Measurements from ENCODE around the gene CNTN1. TPM values are rescaled to one million over a fixed set of nuclear protein-coding genes. Genes with fewer than 3 reads are reported as not detected.

Gene CNTN1
- polyA plus RNA-seq, 1 donor from 2014 or later, result 101 TPM

GRCh38 chr12:40792792-40793386 lies 100.7 kb downstream of the CNTN1 start:
- Histone ChIP-seq H3K4me3 (ENCODE audit: low read length) (no peak overlapping the region), H3K4me2 (ENCODE audit: low read length) (no peak overlapping the region), H2AFZ (ENCODE audit: low read depth, low read length) (no peak overlapping the region), H3K9ac (ENCODE audit: low read length) (no peak overlapping the region), H4K20me1 (ENCODE audit: insufficient read depth) (no peaks in the 10 kb centered on the region), H3K9me2 (ENCODE audit: insufficient read depth, low read length) (no peaks in the 10 kb centered on the region), H3K9me3 (ENCODE audit: low read length) (no peaks in the 10 kb centered on the region), H3K36me3 (ENCODE audit: insufficient read depth, low read length) (no peaks in the 10 kb centered on the region), H3F3A (ENCODE audit: insufficient read depth, low read length, poor library complexity, severe bottlenecking) (no peaks in the 10 kb centered on the region), H3K27ac (ENCODE audit: low read length) (no peak overlapping the region), H3K27me3 (ENCODE audit: insufficient read depth, low read depth, low read length) (no peaks in the 10 kb centered on the region), H3K79me2 (replicated peaks; ENCODE audit: insufficient read depth, low read length) (no peaks in the 10 kb centered on the region)
- TF ChIP-seq TAF1 (IDR thresholded peaks at IDR 0.05; ENCODE audit: low read depth) (no peak), EP300 (conservative IDR thresholded peaks at IDR 0.05; ENCODE audit: poor library complexity, severe bottlenecking) (no peak), SMC3 (conservative IDR thresholded peaks at IDR 0.05; ENCODE audit: poor library complexity) (no peak), RAD21 (conservative IDR thresholded peaks at IDR 0.05) (no peak), MXI1 (conservative IDR thresholded peaks at IDR 0.05; ENCODE audit: poor library complexity, severe bottlenecking) (no peak), POLR2AphosphoS5 (IDR thresholded peaks at IDR 0.05) (no peak), EZH2 (IDR thresholded peaks at IDR 0.05; ENCODE audit: borderline replicate concordance, insufficient read depth, low read length, poor library complexity, severe bottlenecking) (no peak), CTCF (IDR thresholded peaks at IDR 0.05; ENCODE audit: poor library complexity, severe bottlenecking) (no peak)
- TF ChIP-seq, protein P1, sequence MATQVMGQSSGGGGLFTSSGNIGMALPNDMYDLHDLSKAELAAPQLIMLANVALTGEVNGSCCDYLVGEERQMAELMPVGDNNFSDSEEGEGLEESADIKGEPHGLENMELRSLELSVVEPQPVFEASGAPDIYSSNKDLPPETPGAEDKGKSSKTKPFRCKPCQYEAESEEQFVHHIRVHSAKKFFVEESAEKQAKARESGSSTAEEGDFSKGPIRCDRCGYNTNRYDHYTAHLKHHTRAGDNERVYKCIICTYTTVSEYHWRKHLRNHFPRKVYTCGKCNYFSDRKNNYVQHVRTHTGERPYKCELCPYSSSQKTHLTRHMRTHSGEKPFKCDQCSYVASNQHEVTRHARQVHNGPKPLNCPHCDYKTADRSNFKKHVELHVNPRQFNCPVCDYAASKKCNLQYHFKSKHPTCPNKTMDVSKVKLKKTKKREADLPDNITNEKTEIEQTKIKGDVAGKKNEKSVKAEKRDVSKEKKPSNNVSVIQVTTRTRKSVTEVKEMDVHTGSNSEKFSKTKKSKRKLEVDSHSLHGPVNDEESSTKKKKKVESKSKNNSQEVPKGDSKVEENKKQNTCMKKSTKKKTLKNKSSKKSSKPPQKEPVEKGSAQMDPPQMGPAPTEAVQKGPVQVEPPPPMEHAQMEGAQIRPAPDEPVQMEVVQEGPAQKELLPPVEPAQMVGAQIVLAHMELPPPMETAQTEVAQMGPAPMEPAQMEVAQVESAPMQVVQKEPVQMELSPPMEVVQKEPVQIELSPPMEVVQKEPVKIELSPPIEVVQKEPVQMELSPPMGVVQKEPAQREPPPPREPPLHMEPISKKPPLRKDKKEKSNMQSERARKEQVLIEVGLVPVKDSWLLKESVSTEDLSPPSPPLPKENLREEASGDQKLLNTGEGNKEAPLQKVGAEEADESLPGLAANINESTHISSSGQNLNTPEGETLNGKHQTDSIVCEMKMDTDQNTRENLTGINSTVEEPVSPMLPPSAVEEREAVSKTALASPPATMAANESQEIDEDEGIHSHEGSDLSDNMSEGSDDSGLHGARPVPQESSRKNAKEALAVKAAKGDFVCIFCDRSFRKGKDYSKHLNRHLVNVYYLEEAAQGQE (IDR thresholded peaks at IDR 0.05; ENCODE audit: borderline replicate concordance), result no peak

DNA sequence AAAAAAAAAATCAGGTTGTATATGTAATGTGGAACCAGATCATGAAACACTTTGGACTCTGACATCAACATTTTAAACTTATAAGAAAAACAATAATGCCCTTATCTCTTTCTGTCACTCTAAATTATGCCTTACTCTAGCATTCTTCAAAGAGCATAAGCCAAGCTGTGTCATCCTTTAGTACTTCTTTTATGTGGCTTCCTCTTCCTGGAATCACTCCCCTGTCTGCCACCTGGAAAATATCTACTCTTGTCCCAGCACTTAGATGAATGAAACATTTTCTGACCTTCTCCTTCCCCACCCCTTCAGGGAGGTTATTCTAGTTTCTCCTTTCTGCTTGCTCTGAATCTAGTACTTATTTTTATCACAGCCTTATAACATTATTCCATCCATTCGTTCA lies 101.2 kb downstream of the CNTN1 start:
- Histone ChIP-seq H3K9ac (ENCODE audit: low read length) (no peak overlapping the region), H3K9me3 (ENCODE audit: low read length) (no peaks in the 10 kb centered on the region), H3K4me3 (ENCODE audit: low read length) (no peak overlapping the region), H3K9me2 (ENCODE audit: insufficient read depth, low read length) (no peaks in the 10 kb centered on the region), H3F3A (ENCODE audit: insufficient read depth, low read length, poor library complexity, severe bottlenecking) (no peaks in the 10 kb centered on the region), H3K36me3 (ENCODE audit: insufficient read depth, low read length) (no peaks in the 10 kb centered on the region), H3K79me2 (replicated peaks; ENCODE audit: insufficient read depth, low read length) (no peaks in the 10 kb centered on the region), H3K4me2 (ENCODE audit: low read length) (no peak overlapping the region), H4K20me1 (ENCODE audit: insufficient read depth) (no peaks in the 10 kb centered on the region), H2AFZ (ENCODE audit: low read depth, low read length) (no peak overlapping the region), H3K27me3 (ENCODE audit: insufficient read depth, low read depth, low read length) (no peaks in the 10 kb centered on the region), H3K27ac (ENCODE audit: low read length) (no peak overlapping the region)
- TF ChIP-seq, protein P1 (IDR thresholded peaks at IDR 0.05; ENCODE audit: borderline replicate concordance), result no peak
- no peak for TF ChIP-seq RAD21 (conservative IDR thresholded peaks at IDR 0.05)
- TF ChIP-seq TAF1 (IDR thresholded peaks at IDR 0.05; ENCODE audit: low read depth), result no peak
- no peak for TF ChIP-seq EZH2 (IDR thresholded peaks at IDR 0.05; ENCODE audit: borderline replicate concordance, insufficient read depth, low read length, poor library complexity, severe bottlenecking)
- TF ChIP-seq CTCF (IDR thresholded peaks at IDR 0.05; ENCODE audit: poor library complexity, severe bottlenecking), result no peak
- TF ChIP-seq POLR2AphosphoS5 (IDR thresholded peaks at IDR 0.05), result no peak
- TF ChIP-seq SMC3 (conservative IDR thresholded peaks at IDR 0.05; ENCODE audit: poor library complexity), result no peak
- no peak for TF ChIP-seq EP300 (conservative IDR thresholded peaks at IDR 0.05; ENCODE audit: poor library complexity, severe bottlenecking)
- TF ChIP-seq MXI1 (conservative IDR thresholded peaks at IDR 0.05; ENCODE audit: poor library complexity, severe bottlenecking), result no peak

Measured in neural cell (in vitro differentiated cells).